K562 (cell line): Measurements from ENCODE around the gene SLC9A7. TPM values are rescaled to one million over a fixed set of nuclear protein-coding genes. Genes with fewer than 3 reads are reported as not detected.

ENCODE experiments used
- ATAC-seq: fragments of 200-7000 bp; cut with Tn5 transposase; 3 replicates; pipeline ENCODE4 v1.9.1; 2020; ENCODE audit warnings: moderate library complexity
- BruUV-seq: library from RNA; stranded (reverse); fragments of 400-500 nt; replicated peaks from 2 replicates; lab custom pipeline; 2021; lab: Mats Ljungman, UMichigan
- CTCF ChIA-PET: fragments of 300-600 bp; formaldehyde crosslinking; extraction: SDS; loops from one replicate; lab custom pipeline; 2021; ENCODE audit warnings: low intra/inter-chr PET ratio; lab: Yijun Ruan, JAX
- POLR2A ChIA-PET: fragments of 300-600, 350-650 bp; sonication (Branson Sonifier 250); formaldehyde crosslinking; extraction: SDS; loops from one replicate; lab custom pipeline; 2021; ENCODE audit warnings: antibody characterized with exemption, inconsistent platforms; lab: Yijun Ruan, JAX
- DNase-seq, 4 experiments: peaks; one replicate each; pipeline versions ENCODE4 v3.0.0 to v3.0.0-alpha.2; 2011 to 2018; ENCODE audit warnings: low spot score in 3 of 4, mixed read lengths in 3 of 4; ENCODE audit errors: extremely low read depth in 1 of 4
- FAIRE-seq: peaks from 2 replicates; lab custom pipeline; 2011; peaks lifted over from hg19 to GRCh38; lab: Jason Lieb, UNC
- H2AFZ ChIP-seq: 2 replicates; pipeline ENCODE4 v1.6.0; 2011; ENCODE audit warnings: low read depth, low read length, control low read depth, inconsistent platforms
- H3K27ac ChIP-seq: fragments of 200-600 bp; 3 replicates; pipeline ENCODE4 v1.8.0; 2011; ENCODE audit warnings: low read depth, mild to moderate bottlenecking, control low read depth, inconsistent platforms, low read length, moderate library complexity, mixed read lengths; ENCODE audit errors: extremely low read depth
- H3K27me3 ChIP-seq, 2 experiments: fragments of 300-600 bp in 1 of 2; 2 replicates in 1 of 2; 3 replicates in 1 of 2; pipeline versions ENCODE4 v1.6.0 to v1.8.0; 2011; ENCODE audit warnings: inconsistent platforms in 2 of 2, low read length in 2 of 2, mild to moderate bottlenecking in 1 of 2, mixed read lengths in 1 of 2, moderate library complexity in 1 of 2; ENCODE audit not compliant: control insufficient read depth in 2 of 2, insufficient read depth in 2 of 2
- H3K36me3 ChIP-seq: fragments of 300-600 bp; 3 replicates; pipeline ENCODE4 v1.8.0; 2011; ENCODE audit warnings: mild to moderate bottlenecking, low read length, inconsistent platforms; ENCODE audit not compliant: control insufficient read depth, insufficient read depth
- H3K4me1 ChIP-seq, 2 experiments: fragments of 200-600 bp in 1 of 2; replicated peaks in 1 of 2; 2 replicates in 1 of 2; 3 replicates in 1 of 2; pipeline versions ENCODE4 v1.5.1 to v1.8.0; 2011; ENCODE audit warnings: inconsistent platforms in 2 of 2, low read length in 2 of 2, mild to moderate bottlenecking in 1 of 2, mixed read lengths in 1 of 2, moderate library complexity in 1 of 2; ENCODE audit not compliant: control insufficient read depth in 2 of 2, insufficient read depth in 2 of 2
- H3K4me2 ChIP-seq: 2 replicates; pipeline ENCODE4 v1.6.1; 2011; ENCODE audit warnings: low read length, control low read depth, inconsistent platforms, mixed read lengths; ENCODE audit not compliant: insufficient read depth
- H3K4me3 ChIP-seq: fragments of 200-600 bp; sonication (generic), shearing (Covaris generic); 2 replicates; pipeline ENCODE4 v1.5.1; 2016; ENCODE audit warnings: control low read depth, inconsistent platforms
- H3K79me2 ChIP-seq: fragments of 200-600 bp; 3 replicates; pipeline ENCODE4 v1.8.0; 2011; ENCODE audit warnings: low read length, inconsistent platforms; ENCODE audit not compliant: control insufficient read depth, insufficient read depth
- H3K9ac ChIP-seq, 2 experiments: 2 replicates each; pipeline versions ENCODE4 v1.6.0 to v1.6.1; 2011; ENCODE audit warnings: low read depth in 2 of 2, low read length in 2 of 2, control low read depth in 1 of 2, inconsistent platforms in 1 of 2, mild to moderate bottlenecking in 1 of 2, mixed read lengths in 1 of 2; ENCODE audit not compliant: insufficient read depth in 1 of 2
- H3K9me1 ChIP-seq: one replicate; pipeline ENCODE4 v1.6.0; 2011; ENCODE audit warnings: inconsistent platforms, mild to moderate bottlenecking, low read length, moderate library complexity; ENCODE audit not compliant: control insufficient read depth, insufficient read depth
- H3K9me3 ChIP-seq: replicated peaks from 2 replicates; pipeline ENCODE4 v1.5.1; 2011; ENCODE audit warnings: low read depth, low read length, inconsistent platforms; ENCODE audit not compliant: control insufficient read depth, insufficient read depth
- H4K20me1 ChIP-seq: replicated peaks from 2 replicates; pipeline ENCODE4 v1.6.1; 2011; ENCODE audit warnings: low read length, inconsistent platforms, mixed read lengths; ENCODE audit not compliant: control insufficient read depth, insufficient read depth
- BCL6 ChIP-seq: fragments of 250-450 bp; sonication (Bioruptor Pico); IDR thresholded peaks from 2 replicates; pipeline ENCODE4 v1.4.0; 2020
- CEBPG ChIP-seq, 3 experiments: fragments of 200-800 bp in 1 of 3; sonication (Bioruptor generic) in 1 of 3; sonication (generic) in 1 of 3; formaldehyde crosslinking in 1 of 3; IDR thresholded peaks in 2 of 3; conservative IDR thresholded peaks in 1 of 3; 2 replicates each; pipeline versions ENCODE4 v1.6.1 to v1.8.0; 2016 to 2022; ENCODE audit warnings: missing compliant biosample characterization in 2 of 3, missing genetic modification characterization in 2 of 3, mild to moderate bottlenecking in 1 of 3, missing genetic modification reagents in 1 of 3
- CREB1 ChIP-seq, 2 experiments: sonication (generic) in 1 of 2; formaldehyde crosslinking in 1 of 2; IDR thresholded peaks; 2 replicates each; pipeline versions ENCODE4 v1.6.1 to v1.8.0; 2012 to 2022; ENCODE audit warnings: inconsistent platforms in 1 of 2, mild to moderate bottlenecking in 1 of 2, missing genetic modification reagents in 1 of 2, moderate library complexity in 1 of 2
- CREB3L1 ChIP-seq: fragments of 450-650 bp; IDR thresholded peaks from 2 replicates; pipeline ENCODE4 v1.6.1; 2014; ENCODE audit warnings: low read depth, mild to moderate bottlenecking, moderate library complexity, borderline replicate concordance
- FOS ChIP-seq: IDR thresholded peaks from 3 replicates; pipeline ENCODE4 v1.6.1; 2011; ENCODE audit not compliant: insufficient read length; ENCODE audit errors: extremely low read depth
- FUS ChIP-seq: fragments of 200-400 bp; formaldehyde crosslinking; optimal IDR thresholded peaks from 2 replicates; pipeline ENCODE3; 2017; ENCODE audit warnings: low read depth, low read length
- HEY1 ChIP-seq: fragments of 250-450 bp; sonication (Bioruptor Pico); IDR thresholded peaks from 2 replicates; pipeline ENCODE4 v1.5.0; 2020; ENCODE audit warnings: mild to moderate bottlenecking, moderate library complexity, borderline replicate concordance
- MAZ ChIP-seq, 2 experiments: fragments of 450-650 bp in 1 of 2; sonication (generic) in 1 of 2; formaldehyde crosslinking; IDR thresholded peaks in 1 of 2; conservative IDR thresholded peaks in 1 of 2; 2 replicates each; pipeline versions ENCODE4 v1.4.0 to v1.5.0; 2020; ENCODE audit warnings: mild to moderate bottlenecking in 1 of 2, missing genetic modification reagents in 1 of 2
- PHTF2 ChIP-seq: fragments of 250-450 bp; sonication (Bioruptor Pico); IDR thresholded peaks from 2 replicates; pipeline ENCODE4 v1.5.0; 2021; ENCODE audit warnings: mild to moderate bottlenecking
- SAFB2 ChIP-seq: fragments of 200-400 bp; formaldehyde crosslinking; IDR thresholded peaks from 2 replicates; pipeline ENCODE4 v1.6.1; 2018; ENCODE audit warnings: borderline replicate concordance, low read length, low read depth, moderate library complexity; ENCODE audit not compliant: severe bottlenecking
- TAF1 ChIP-seq: IDR thresholded peaks from 2 replicates; pipeline ENCODE4 v1.6.1; 2011; ENCODE audit warnings: mild to moderate bottlenecking, low read length, moderate library complexity; ENCODE audit not compliant: insufficient read depth, control insufficient read depth, severe bottlenecking; ENCODE audit errors: extremely low read depth
- ZC3H11A ChIP-seq: IDR thresholded peaks from 2 replicates; pipeline ENCODE4 v1.6.1; 2012; ENCODE audit warnings: low read depth, low read length, improper control_type of control experiment
- ZNF282 ChIP-seq: sonication (generic); formaldehyde crosslinking; IDR thresholded peaks from 2 replicates; pipeline ENCODE4 v1.8.1; 2023; ENCODE audit warnings: missing genetic modification reagents
- WGBS: fragments of 100-300 bp; shearing (Covaris generic); methylation state at CpG from one replicate; pipeline ENCODE4 v1.1.6; 2016; ENCODE audit warnings: low coverage, mixed read lengths; ENCODE audit not compliant: insufficient coverage; ENCODE audit errors: missing lambda C conversion rate; 5-methylcytosine and 5-hydroxymethylcytosine counted together
- in situ Hi-C: fragments of 300-500 bp; cut with MboI; formaldehyde crosslinking; loops from 4 replicates; pipeline ENCODE4 v1.15.0; 2018; ENCODE audit warnings: inconsistent platforms, mixed read lengths
- intact Hi-C: fragments of 100-400 bp; cut with micrococcal nuclease; formaldehyde crosslinking; loops from 2 replicates; pipeline ENCODE4 v1.14.2; 2022
- polyA plus RNA-seq, 8 experiments: library from polyadenylated mRNA; depleted of rRNA in 4 of 8; stranded (reverse) in 5 of 8; unstranded in 3 of 8; fragments of >200 nt; fragmentation: Nextera tagmentation in 2 of 8; fragmentation: Illumina TruSeq in 1 of 8; extraction: Ambion mirVana in 2 of 8; extraction: Trizol in 1 of 8; gene quantifications; 2 replicates each; pipeline versions ENCODE4 v1.2.1 to v1.2.3, GENCODE V29; 2011 to 2014; ENCODE audit warnings: inconsistent platforms in 1 of 8, missing spikeins in 1 of 8
- total RNA-seq, 7 experiments: library from RNA; depleted of rRNA in 6 of 7; stranded (reverse); fragments of >200 nt in 6 of 7; fragmentation: Illumina TruSeq in 2 of 7; extraction: Trizol in 2 of 7; gene quantifications; 2 replicates each; pipeline versions ENCODE4 v1.2.1 to v1.2.3, GENCODE V29; 2011 to 2021; ENCODE audit warnings: low replicate concordance in 1 of 7
- TF ChIP-seq, protein P1 (sequence below), 2 experiments: fragments of 450-650 bp in 1 of 2; sonication (generic) in 1 of 2; formaldehyde crosslinking; conservative IDR thresholded peaks; 2 replicates each; pipeline versions ENCODE4 v1.4.0 to v1.8.1; 2020 to 2022; ENCODE audit warnings: mild to moderate bottlenecking in 1 of 2, missing genetic modification reagents in 1 of 2
- TF ChIP-seq, protein P2 (sequence below): fragments of 450-650 bp; formaldehyde crosslinking; IDR thresholded peaks from 2 replicates; pipeline ENCODE4 v1.4.0; 2022; ENCODE audit warnings: missing genetic modification characterization

The SLC9A7 gene
- total and polyA plus RNA-seq, 9 of the 15 experiments (the other 6 are each of a cell fraction or from before 2014, with no cell fraction given): 0.04 to 0.13 (median 0.09) TPM; not detected in 5

DNA sequence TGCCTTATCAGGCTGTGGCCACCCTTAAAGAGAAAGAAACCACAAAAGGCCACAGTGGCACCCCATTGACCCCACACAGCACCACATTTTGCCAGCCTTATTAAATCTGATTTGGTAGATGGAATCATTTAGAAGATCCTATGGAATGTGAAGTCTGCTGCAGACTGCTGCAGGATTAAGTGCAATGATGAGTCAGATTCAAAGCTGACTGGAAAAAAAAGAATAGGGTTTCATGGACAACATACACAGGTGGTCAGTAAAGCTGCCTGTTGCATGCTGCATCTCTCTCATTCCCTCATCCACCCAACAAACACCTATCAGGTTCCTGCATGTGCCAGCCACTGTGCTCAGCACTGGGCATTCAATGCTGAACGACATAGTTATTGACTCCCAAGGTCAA lies 128.8 kb downstream of the SLC9A7 start (continued):
- TF ChIP-seq CREB3L1 (no peak), CREB1 (IDR thresholded peaks at IDR 0.05) (no peak), CREB1 (CRISPR knock-in tag; IDR thresholded peaks at IDR 0.05) (no peak)

DNA sequence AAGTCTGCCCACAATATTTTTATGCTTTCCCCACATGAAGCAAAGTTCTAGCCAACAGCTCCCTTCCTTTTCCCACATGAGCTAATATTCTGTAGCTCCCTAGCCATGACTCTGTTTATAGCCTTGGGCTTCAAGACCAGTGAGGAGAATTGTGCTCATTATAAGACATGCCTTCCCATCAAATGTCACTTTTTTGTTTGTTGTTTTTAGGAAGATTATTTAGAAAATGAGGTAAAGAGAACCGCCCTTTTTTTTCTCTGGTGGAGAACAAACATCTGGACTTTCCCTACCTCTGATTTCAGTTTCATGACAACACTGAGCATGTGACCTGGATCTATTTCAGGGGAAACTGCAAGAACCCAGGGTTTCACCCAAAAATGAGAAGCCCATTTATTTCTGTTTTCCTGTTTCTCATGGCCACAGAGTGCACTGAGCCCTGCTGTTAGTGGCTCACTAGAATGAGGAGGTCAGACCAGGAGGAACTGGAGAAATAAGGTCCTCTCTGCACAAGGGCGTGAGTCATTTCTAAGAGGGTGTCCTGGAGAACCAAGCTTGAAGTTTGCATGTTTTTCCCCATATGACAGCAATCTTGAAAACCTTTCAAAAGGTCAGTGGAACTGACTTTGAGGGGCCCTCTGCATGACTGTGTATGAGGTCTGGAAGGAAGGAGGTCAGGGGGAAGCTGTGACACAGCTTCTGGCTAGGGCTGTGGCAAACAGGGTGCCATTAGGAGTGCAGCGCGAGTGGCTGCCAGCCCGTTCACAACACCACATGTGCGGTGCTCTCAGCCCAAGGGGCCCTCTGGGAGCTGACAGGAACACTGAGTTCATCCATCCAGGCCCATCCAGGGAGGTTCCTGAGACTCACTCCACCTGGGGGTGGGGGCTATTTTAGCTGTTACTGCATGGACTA lies 130.2 kb downstream of the SLC9A7 start:
- Histone ChIP-seq H3K27ac (no peak overlapping the region), H3K9me3 (no peaks in the 10 kb centered on the region), H2AFZ (no peak overlapping the region), H3K4me1 (no peaks in the 10 kb centered on the region), H3K79me2 (no peaks in the 10 kb centered on the region), H3K27me3 (no peaks in the 10 kb centered on the region), H3K36me3 (no peaks in the 10 kb centered on the region), H3K9me1 (no peaks in the 10 kb centered on the region), H4K20me1 (no peaks in the 10 kb centered on the region), H3K4me2 (no peak overlapping the region), H3K4me3 (no peak overlapping the region), H3K9ac (no peak overlapping the region)
- intact Hi-C loops (no loop called here), in situ Hi-C loops (no loop called here)
- ChIA-PET CTCF (no interaction called here), POLR2A (no interaction called here)
- 1% methylated on average over 6 of the region's 6 CpGs for WGBS
- BruUV-seq: no TSS peak
- DNase-seq (no peak), FAIRE-seq (no peak), ATAC-seq (no peak)
- TF ChIP-seq FUS (no peak), FOS (no peak), SAFB2 (no peak), CEBPG (CRISPR knock-in tag; IDR thresholded peaks at IDR 0.05) (no peak), CEBPG (tag; conservative IDR thresholded peaks at IDR 0.05 in 1 of 2, IDR thresholded peaks at IDR 0.05 in 1 of 2) (no peak), BCL6 (no peak), MAZ (CRISPR knock-in tag; conservative IDR thresholded peaks at IDR 0.05 in 1 of 2, IDR thresholded peaks at IDR 0.05 in 1 of 2) (no peak), ZC3H11A (no peak), PHTF2 (CRISPR knock-in tag) (no peak), HEY1 (CRISPR knock-in tag) (no peak), TAF1 (no peak), ZNF282 (CRISPR knock-in tag) (no peak)
- TF ChIP-seq, protein P1, sequence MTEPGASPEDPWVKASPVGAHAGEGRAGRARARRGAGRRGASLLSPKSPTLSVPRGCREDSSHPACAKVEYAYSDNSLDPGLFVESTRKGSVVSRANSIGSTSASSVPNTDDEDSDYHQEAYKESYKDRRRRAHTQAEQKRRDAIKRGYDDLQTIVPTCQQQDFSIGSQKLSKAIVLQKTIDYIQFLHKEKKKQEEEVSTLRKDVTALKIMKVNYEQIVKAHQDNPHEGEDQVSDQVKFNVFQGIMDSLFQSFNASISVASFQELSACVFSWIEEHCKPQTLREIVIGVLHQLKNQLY (CRISPR knock-in tag; conservative IDR thresholded peaks at IDR 0.05): no peak
- TF ChIP-seq, protein P2, sequence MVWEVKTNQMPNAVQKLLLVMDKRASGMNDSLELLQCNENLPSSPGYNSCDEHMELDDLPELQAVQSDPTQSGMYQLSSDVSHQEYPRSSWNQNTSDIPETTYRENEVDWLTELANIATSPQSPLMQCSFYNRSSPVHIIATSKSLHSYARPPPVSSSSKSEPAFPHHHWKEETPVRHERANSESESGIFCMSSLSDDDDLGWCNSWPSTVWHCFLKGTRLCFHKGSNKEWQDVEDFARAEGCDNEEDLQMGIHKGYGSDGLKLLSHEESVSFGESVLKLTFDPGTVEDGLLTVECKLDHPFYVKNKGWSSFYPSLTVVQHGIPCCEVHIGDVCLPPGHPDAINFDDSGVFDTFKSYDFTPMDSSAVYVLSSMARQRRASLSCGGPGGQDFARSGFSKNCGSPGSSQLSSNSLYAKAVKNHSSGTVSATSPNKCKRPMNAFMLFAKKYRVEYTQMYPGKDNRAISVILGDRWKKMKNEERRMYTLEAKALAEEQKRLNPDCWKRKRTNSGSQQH: no peak
